SJSA1 (cell line): ENCODE results near the gene SPIN2B. TPM values are rescaled to one million over a fixed set of nuclear protein-coding genes. Genes with fewer than 3 reads are reported as not detected.
"Not testable (repeated sequence)": the region's sequence is repeated elsewhere in the genome, so short reads cannot be mapped to it uniquely, and the experiment has no call there.

Experiments
- DNase-seq, 2 experiments: peaks; one replicate each; pipeline ENCODE4 v3.0.0-alpha.2; 2015 to 2020; ENCODE audit warnings: low spot score in 2 of 2, low read depth in 1 of 2
- H3K27ac ChIP-seq: fragments of 250-450 bp; sonication (Bioruptor Pico); 2 replicates; pipeline ENCODE4 v1.5.1; 2020; ENCODE audit warnings: mild to moderate bottlenecking, moderate library complexity
- H3K27me3 ChIP-seq: fragments of 250-450 bp; sonication (Bioruptor Pico); replicated peaks from 2 replicates; pipeline ENCODE4 v1.5.1; 2020; ENCODE audit warnings: mild to moderate bottlenecking, moderate library complexity
- H3K36me3 ChIP-seq: fragments of 250-450 bp; sonication (Bioruptor Pico); 2 replicates; pipeline ENCODE4 v1.5.1; 2020; ENCODE audit warnings: mild to moderate bottlenecking
- H3K4me1 ChIP-seq: fragments of 250-450 bp; sonication (Bioruptor Pico); replicated peaks from 2 replicates; pipeline ENCODE4 v1.6.1; 2021; ENCODE audit warnings: mild to moderate bottlenecking
- H3K4me3 ChIP-seq: fragments of 250-450 bp; sonication (Bioruptor Pico); 2 replicates; pipeline ENCODE4 v1.5.1; 2020; ENCODE audit warnings: mild to moderate bottlenecking
- H3K9me3 ChIP-seq: fragments of 250-450 bp; sonication (Bioruptor Pico); replicated peaks from 2 replicates; pipeline ENCODE4 v1.5.1; 2020; ENCODE audit warnings: mild to moderate bottlenecking
- total RNA-seq: library from RNA; depleted of rRNA; stranded (reverse); fragments of >200 nt; shearing (Covaris generic); gene quantifications from 2 replicates; pipeline ENCODE4 v1.2.3, GENCODE V29; 2014; rRNA removed

Gene SPIN2B
- total RNA-seq: 1.0 and 5.3 TPM in 2 replicates

DNA sequence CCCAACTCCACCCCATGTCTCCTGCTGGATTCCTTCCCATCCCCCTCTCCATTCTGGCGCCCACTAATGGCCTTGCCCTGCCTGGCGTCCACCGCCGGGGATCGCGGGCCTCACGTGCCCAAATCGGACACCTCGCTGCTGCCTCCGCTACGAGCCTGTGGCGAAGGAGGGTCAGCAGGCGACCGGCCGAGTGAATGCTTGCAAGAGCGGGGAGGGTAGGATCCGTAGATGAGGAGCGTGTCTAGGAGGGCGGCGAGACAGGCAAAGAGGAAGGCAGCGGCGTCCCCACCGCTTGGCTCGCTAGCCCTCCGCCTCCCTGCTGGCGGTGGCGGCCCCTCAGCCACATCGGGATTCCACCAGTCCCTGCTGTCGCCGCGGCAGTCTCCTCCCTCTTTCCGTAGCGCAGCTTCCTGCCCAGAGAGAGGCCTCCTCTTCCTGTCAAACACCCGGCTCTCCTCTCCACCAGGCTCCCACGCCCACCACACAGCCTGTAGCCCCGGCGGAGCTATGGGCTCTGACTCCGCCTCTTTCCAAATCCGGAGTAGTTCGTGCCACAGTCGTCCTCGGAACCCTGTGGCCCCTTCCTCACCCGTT lies at the start of gene SPIN2B:
SPIN2B (minus strand) TSS at position 387 of the 594 bp plus-strand sequence.
- H3K4me3 ChIP-seq: peak within 1 kb of the TSS; percentile 63
- no peaks in the 10 kb centered on the region for H3K36me3 ChIP-seq
- H3K27ac ChIP-seq: 0 out of 2 replicates have a peak within 1 kb of the TSS, but pooled peaks have one; percentile 66
- no peaks in the 10 kb centered on the region for H3K9me3 ChIP-seq
- H3K4me1 ChIP-seq: no peaks in the 10 kb centered on the region
- peak; percentile 80 to 85 for DNase-seq
- no peaks in the 10 kb centered on the region for H3K27me3 ChIP-seq

GRCh38 chrX:57156397-57157049 lies 35.2 kb upstream of the SPIN2B start:
- Histone ChIP-seq H3K4me1 (no peaks in the 10 kb centered on the region), H3K27ac (no peak overlapping the region), H3K36me3 (no peaks in the 10 kb centered on the region), H3K9me3 (no peaks in the 10 kb centered on the region), H3K27me3 (no peaks in the 10 kb centered on the region), H3K4me3 (no peak overlapping the region)
- DNase-seq: no peak

DNA sequence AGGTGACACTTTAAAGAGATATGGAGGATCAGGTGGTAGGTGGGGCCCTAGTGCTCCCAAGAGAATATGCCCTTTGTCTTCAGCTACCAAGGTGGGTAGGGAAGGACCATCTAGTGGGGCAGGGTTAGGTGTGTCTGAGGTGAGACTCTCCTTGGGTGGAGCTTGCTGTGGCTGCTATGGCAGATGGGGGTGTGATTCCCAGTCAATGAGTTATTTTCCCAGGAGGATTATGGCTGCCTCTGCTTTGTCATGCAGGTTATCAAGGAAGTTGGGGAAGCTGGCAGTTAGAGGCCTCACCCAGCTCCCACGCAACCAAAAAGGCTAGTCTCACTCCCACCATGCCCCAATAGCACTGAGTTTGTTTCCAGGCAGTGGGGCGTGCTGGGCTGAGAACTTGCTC lies 33.8 kb upstream of the SPIN2B start:
- no peaks in the 10 kb centered on the region for H3K27me3 ChIP-seq
- H3K4me3 ChIP-seq: no peak overlapping the region
- no peak for DNase-seq
- H3K9me3 ChIP-seq: no peaks in the 10 kb centered on the region
- no peaks in the 10 kb centered on the region for H3K4me1 ChIP-seq
- no peaks in the 10 kb centered on the region for H3K36me3 ChIP-seq
- H3K27ac ChIP-seq: no peak overlapping the region

DNA sequence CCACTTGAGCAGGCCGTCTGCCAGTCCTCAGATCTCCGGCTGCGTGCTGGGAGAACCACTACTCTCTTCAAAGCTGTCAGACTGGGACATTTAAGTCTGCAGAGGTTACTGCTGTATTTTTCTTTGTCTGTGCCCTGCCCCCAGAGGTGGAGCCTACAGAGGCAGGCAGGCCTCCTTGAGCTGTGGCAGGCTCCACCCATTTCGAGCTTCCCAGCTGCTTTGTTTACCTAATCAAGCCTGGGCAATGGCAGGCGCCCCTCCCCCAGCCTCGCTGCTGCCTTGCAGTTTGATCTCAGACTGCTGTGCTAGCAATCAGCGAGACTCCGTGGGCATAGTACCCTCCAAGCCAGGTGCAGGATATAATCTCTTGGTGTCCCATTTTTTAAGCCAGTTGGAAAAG lies 30.9 kb upstream of the SPIN2B start:
- not testable (repeated sequence) for H3K9me3 ChIP-seq, H3K4me3 ChIP-seq, H3K4me1 ChIP-seq, H3K27ac ChIP-seq, H3K36me3 ChIP-seq, H3K27me3 ChIP-seq, DNase-seq

- DNase-seq: no peak
- H3K9me3 ChIP-seq: no peaks in the 10 kb centered on the region
- H3K4me1 ChIP-seq: no peaks in the 10 kb centered on the region
- H3K27ac ChIP-seq: no peak overlapping the region
- H3K36me3 ChIP-seq: no peaks in the 10 kb centered on the region
- H3K4me3 ChIP-seq: no peak overlapping the region
- H3K27me3 ChIP-seq: no peaks in the 10 kb centered on the region
Observed at GRCh38 chrX:57138674-57139073, 17.3 kb upstream of the SPIN2B start.

GRCh38 chrX:57137501-57137900 lies 16.2 kb upstream of the SPIN2B start:
- Histone ChIP-seq H3K4me1 (no peaks in the 10 kb centered on the region), H3K27me3 (no peaks in the 10 kb centered on the region), H3K4me3 (no peak overlapping the region), H3K27ac (no peak overlapping the region), H3K9me3 (no peaks in the 10 kb centered on the region), H3K36me3 (no peaks in the 10 kb centered on the region)
- DNase-seq: no peak

DNA sequence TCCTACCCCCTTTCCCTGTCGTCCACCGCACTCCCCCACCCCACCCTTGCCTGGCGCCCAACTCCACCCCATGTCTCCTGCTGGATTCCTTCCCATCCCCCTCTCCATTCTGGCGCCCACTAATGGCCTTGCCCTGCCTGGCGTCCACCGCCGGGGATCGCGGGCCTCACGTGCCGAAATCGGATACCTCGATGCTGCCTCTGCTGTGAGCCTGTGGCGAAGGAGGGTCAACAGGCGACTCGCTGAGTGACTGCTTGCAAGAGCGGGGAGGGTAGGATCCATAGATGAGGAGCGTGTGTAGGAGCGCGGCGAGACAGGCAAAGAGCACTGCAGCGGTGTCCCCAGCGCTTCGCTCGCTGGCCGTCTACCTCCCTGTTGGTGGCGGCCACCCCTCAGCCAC lies 15.7 kb upstream of the SPIN2B start, which contains the start of gene SPIN2A:
SPIN2A (minus strand) TSS at position 325 of the 400 bp plus-strand sequence. CDS start 800 bp downstream, outside the sequence.
- H3K36me3 ChIP-seq, H3K9me3 ChIP-seq, DNase-seq, H3K27me3 ChIP-seq, H3K4me3 ChIP-seq, H3K27ac ChIP-seq, H3K4me1 ChIP-seq: not testable (repeated sequence)

DNA sequence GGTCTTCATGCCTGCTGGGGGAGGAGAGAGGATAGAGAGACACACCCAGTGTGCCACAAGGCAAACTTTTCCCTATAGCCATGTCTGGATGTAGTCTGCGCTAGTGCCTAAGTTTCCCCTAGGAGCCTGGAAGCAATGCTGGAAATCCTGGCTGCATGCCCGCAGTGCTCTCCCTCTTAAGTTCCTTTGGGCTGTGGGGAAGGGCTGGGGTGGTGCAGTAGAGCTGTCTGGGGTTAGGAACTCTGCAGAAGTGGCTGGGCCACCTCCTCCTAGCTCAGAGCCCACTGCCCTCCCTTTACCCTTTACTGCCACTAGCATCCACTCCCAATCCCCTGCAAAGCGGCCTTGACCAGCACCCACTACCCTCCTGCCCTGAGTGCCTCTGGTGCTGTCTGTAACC lies 15.2 kb upstream of the SPIN2B start:
- not testable (repeated sequence) for H3K27me3 ChIP-seq, H3K9me3 ChIP-seq, H3K36me3 ChIP-seq, DNase-seq, H3K27ac ChIP-seq, H3K4me1 ChIP-seq, H3K4me3 ChIP-seq

- H3K9me3 ChIP-seq: no peaks in the 10 kb centered on the region
- no peak overlapping the region for H3K4me3 ChIP-seq
- H3K27ac ChIP-seq: no peak overlapping the region
- no peaks in the 10 kb centered on the region for H3K36me3 ChIP-seq
- no peaks in the 10 kb centered on the region for H3K27me3 ChIP-seq
- DNase-seq: no peak
- H3K4me1 ChIP-seq: no peaks in the 10 kb centered on the region
Observed at GRCh38 chrX:57135287-57135686, 13.9 kb upstream of the SPIN2B start.

- H3K4me1 ChIP-seq: no peaks in the 10 kb centered on the region
- DNase-seq: no peak
- H3K36me3 ChIP-seq: no peaks in the 10 kb centered on the region
- H3K27me3 ChIP-seq: no peaks in the 10 kb centered on the region
- H3K4me3 ChIP-seq: no peak overlapping the region
- no peaks in the 10 kb centered on the region for H3K9me3 ChIP-seq
- H3K27ac ChIP-seq: no peak overlapping the region
Observed at GRCh38 chrX:57134702-57135101, 13.4 kb upstream of the SPIN2B start.

DNA sequence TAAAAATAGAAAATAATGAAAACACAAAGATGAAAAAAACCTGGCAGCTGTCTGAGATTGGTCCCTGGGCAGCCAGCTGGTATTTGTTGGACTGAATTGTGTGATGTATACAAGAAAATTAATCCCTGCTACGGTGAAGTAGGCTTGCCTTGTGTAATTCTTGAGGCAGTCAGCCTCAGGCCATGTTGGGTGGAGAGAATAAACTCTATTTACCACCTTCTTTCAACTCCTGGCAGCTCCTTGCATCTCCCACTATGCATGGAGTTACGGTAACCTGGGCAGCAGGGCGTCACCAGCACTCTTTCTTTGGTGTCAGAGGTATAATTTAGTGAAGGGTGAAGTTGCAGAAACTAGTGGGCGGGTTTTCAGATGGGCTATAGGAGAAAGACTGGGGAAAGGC lies 12.4 kb upstream of the SPIN2B start:
- Histone ChIP-seq H3K36me3 (no peaks in the 10 kb centered on the region), H3K4me3 (no peak overlapping the region), H3K27ac (no peak overlapping the region), H3K27me3 (no peaks in the 10 kb centered on the region), H3K9me3 (no peaks in the 10 kb centered on the region), H3K4me1 (no peaks in the 10 kb centered on the region)
- no peak for DNase-seq

DNA sequence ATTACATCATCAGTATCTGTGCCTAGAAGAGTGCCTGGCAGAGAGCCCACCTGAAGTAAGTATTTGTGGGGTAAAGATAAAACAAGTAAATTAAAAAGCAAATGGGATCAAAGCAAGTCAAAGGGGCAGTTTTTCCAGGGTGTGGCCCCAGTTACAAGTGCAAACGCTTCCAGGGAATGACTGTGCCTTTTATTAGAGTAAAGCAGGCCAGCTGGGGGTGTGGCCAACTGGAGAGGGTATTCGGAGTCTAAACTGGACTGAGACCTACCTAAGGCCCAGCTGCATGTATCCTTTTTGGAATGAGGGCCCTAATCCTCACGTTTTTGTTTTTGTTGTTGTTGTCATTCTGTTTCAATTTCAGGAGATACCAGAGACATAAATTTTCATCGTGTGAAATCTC lies 11.9 kb upstream of the SPIN2B start:
- not testable (repeated sequence) for H3K27me3 ChIP-seq, H3K4me3 ChIP-seq, H3K27ac ChIP-seq, DNase-seq, H3K36me3 ChIP-seq, H3K9me3 ChIP-seq, H3K4me1 ChIP-seq

- no peak overlapping the region for H3K4me3 ChIP-seq
- H3K27ac ChIP-seq: no peak overlapping the region
- H3K9me3 ChIP-seq: no peaks in the 10 kb centered on the region
- no peaks in the 10 kb centered on the region for H3K27me3 ChIP-seq
- H3K36me3 ChIP-seq: no peaks in the 10 kb centered on the region
- no peak for DNase-seq
- H3K4me1 ChIP-seq: no peaks in the 10 kb centered on the region
Observed at GRCh38 chrX:57132046-57132445, 10.7 kb upstream of the SPIN2B start.

DNA sequence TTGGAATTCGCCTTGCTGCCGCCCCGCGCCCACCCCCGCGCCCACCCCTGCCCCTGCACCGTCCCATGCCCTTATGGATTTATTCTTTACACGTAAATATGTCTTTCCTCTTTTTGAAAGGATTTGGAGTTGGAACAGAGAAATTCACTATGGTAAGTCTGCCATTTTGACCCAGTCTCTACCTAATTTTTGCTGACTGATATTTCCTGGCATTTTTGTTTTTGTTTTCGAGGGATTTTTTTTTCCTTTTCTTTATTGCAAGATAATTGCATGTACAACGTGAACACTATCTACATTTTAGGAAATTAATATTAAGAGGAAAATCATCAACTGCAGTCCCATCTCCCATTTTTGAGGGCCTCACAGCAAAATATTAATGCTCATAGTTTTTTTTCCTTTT lies 468 bp upstream of the SPIN2B start:
- no peaks in the 10 kb centered on the region for H3K4me1 ChIP-seq
- DNase-seq: no peak
- H3K27me3 ChIP-seq: no peaks in the 10 kb centered on the region
- no peaks in the 10 kb centered on the region for H3K9me3 ChIP-seq
- H3K27ac ChIP-seq: no peak overlapping the region
- peak overlapping the region; percentile 63 for H3K4me3 ChIP-seq
- no peaks in the 10 kb centered on the region for H3K36me3 ChIP-seq
